ENCODE results near the gene NDUFS6. TPM values are rescaled to one million over a fixed set of nuclear protein-coding genes. Genes with fewer than 3 reads are reported as not detected.

NDUFS6 gene
- polyA plus RNA-seq, 1 donor: 52.8 TPM

DNA sequence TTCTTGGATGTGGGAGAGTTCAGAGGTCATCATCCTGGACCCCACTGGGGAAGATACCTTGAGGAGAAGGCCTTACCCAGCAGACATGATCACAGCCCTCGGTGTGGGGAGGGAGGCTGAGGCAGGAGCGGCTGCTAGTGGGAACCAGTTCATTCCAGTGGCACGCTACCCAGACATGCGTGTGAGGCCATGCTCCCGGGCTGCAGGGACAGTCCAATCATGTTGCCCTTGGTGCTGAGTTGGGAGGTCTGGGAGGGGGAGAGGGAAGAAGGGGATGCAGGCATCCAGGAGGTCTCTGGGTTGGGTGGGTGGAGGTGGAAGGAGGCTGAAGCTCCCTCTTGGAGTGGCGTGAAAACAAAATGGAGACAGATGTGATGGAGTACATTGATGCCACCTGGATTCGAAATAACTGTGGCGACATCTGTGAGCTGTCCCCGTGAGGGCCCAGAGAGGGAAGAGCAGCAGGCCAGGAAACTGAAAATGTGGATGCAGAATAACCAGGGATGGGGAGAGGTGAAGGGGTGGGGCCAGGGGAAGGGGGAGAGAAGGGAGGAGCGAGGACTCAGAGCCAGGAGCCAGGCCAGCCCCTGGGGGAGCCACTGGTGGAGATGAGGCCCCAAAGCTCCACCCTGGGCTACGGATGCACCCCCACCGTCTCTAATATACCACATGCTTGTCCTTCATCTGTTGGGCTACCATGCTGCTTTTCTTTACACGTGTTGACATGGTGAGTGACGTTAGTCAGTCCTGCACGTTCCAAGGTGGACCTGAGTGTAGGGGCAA, 16.2 kb downstream of the NDUFS6 start:
- H3K36me3 ChIP-seq (ENCODE audit: control insufficient read depth, insufficient read depth, low read length): peaks cover 79% of the 10 kb centered on the region
- H3K9me3 ChIP-seq (ENCODE audit: control insufficient read depth, low read depth, low read length): peaks cover 3% of the 10 kb centered on the region

GRCh38 chr5:1818784-1819183, 17.6 kb downstream of the NDUFS6 start:
- Histone ChIP-seq H3K4me3 (ENCODE audit: low read length) (no peak overlapping the region), H3K36me3 (ENCODE audit: control insufficient read depth, insufficient read depth, low read length) (peaks cover 70% of the 10 kb centered on the region), H3K27me3 (ENCODE audit: control insufficient read depth, insufficient read depth, low read length) (no peaks in the 10 kb centered on the region), H3K9me3 (ENCODE audit: control insufficient read depth, low read depth, low read length) (peaks cover 3% of the 10 kb centered on the region), H3K4me1 (ENCODE audit: control insufficient read depth, insufficient read depth, low read length) (no peaks in the 10 kb centered on the region), H3K27ac (ENCODE audit: low read length) (no peak overlapping the region)
- DNase-seq: no peak
- WGBS (ENCODE audit: insufficient coverage, low lambda C conversion rate): no CpG with 5 or more reads among the region's 5 CpGs

More for the DNA sequence above, 16.2 kb downstream of the NDUFS6 start:
- no peak overlapping the region for H3K27ac ChIP-seq (ENCODE audit: low read length)
- H3K4me3 ChIP-seq (ENCODE audit: low read length): no peak overlapping the region
- H3K4me1 ChIP-seq (ENCODE audit: control insufficient read depth, insufficient read depth, low read length): no peaks in the 10 kb centered on the region
- WGBS (ENCODE audit: insufficient coverage, low lambda C conversion rate): no CpG with 5 or more reads among the region's 15 CpGs
- no peaks in the 10 kb centered on the region for H3K27me3 ChIP-seq (ENCODE audit: control insufficient read depth, insufficient read depth, low read length)
- no peak for DNase-seq

GRCh38 chr5:1819458-1819857, 18.3 kb downstream of the NDUFS6 start:
- Histone ChIP-seq H3K36me3 (ENCODE audit: control insufficient read depth, insufficient read depth, low read length) (peaks cover 64% of the 10 kb centered on the region), H3K4me3 (ENCODE audit: low read length) (no peak overlapping the region), H3K9me3 (ENCODE audit: control insufficient read depth, low read depth, low read length) (peaks cover 3% of the 10 kb centered on the region), H3K4me1 (ENCODE audit: control insufficient read depth, insufficient read depth, low read length) (no peaks in the 10 kb centered on the region), H3K27ac (ENCODE audit: low read length) (no peak overlapping the region), H3K27me3 (ENCODE audit: control insufficient read depth, insufficient read depth, low read length) (no peaks in the 10 kb centered on the region)
- WGBS (ENCODE audit: insufficient coverage, low lambda C conversion rate): 100% methylated on average over 2 of the region's 2 CpGs
- no peak for DNase-seq

DNA sequence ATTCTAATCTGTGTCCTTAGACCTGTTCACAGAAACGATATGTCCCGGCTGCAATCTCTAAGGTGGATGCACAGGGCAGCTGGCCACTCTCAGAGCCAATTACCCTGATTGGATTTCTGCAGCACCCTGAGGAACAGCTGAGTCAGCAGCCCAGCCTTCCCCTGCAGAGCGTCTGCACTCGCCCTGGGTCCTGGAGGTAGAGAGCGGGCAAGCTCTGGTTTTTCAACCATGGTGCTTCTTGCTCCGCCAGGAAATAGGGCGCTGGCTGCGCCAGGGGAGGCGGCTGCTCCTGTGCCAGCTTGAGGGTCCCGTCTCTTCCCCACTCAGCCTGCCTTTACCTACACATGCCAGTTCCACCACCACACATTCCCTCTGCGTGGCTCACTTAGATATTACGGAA, 19.2 kb downstream of the NDUFS6 start:
- no peak overlapping the region for H3K4me3 ChIP-seq (ENCODE audit: low read length)
- H3K27ac ChIP-seq (ENCODE audit: low read length): no peak overlapping the region
- H3K36me3 ChIP-seq (ENCODE audit: control insufficient read depth, insufficient read depth, low read length): peaks cover 61% of the 10 kb centered on the region
- no peaks in the 10 kb centered on the region for H3K27me3 ChIP-seq (ENCODE audit: control insufficient read depth, insufficient read depth, low read length)
- no peak for DNase-seq
- H3K9me3 ChIP-seq (ENCODE audit: control insufficient read depth, low read depth, low read length): peaks cover 3% of the 10 kb centered on the region
- no CpG with 5 or more reads among the region's 12 CpGs for WGBS (ENCODE audit: insufficient coverage, low lambda C conversion rate)
- no peaks in the 10 kb centered on the region for H3K4me1 ChIP-seq (ENCODE audit: control insufficient read depth, insufficient read depth, low read length)

DNA sequence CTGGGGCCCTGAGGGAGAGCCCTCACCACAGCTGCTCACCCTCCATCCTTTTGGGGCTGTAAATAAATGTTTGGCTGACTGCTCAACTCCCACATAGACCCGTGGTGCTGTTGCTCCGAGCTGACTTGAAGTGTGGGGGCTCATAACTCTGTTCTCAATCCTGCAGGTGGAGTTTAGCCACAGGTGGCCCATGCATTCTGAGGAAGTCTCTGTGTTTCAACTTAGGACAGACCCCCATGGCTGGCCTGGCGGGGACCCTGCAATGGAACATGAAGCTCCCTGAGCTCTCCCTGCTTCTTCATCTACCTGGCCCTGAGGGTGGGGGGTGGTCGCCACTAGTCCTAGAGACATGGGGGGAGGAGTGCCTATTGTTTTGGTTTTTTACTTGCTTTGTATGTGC, 19.7 kb downstream of the NDUFS6 start:
- Histone ChIP-seq H3K27me3 (ENCODE audit: control insufficient read depth, insufficient read depth, low read length) (no peaks in the 10 kb centered on the region), H3K4me3 (ENCODE audit: low read length) (no peak overlapping the region), H3K4me1 (ENCODE audit: control insufficient read depth, insufficient read depth, low read length) (no peaks in the 10 kb centered on the region), H3K9me3 (ENCODE audit: control insufficient read depth, low read depth, low read length) (peaks cover 3% of the 10 kb centered on the region), H3K36me3 (ENCODE audit: control insufficient read depth, insufficient read depth, low read length) (peaks cover 57% of the 10 kb centered on the region), H3K27ac (ENCODE audit: low read length) (no peak overlapping the region)
- WGBS (ENCODE audit: insufficient coverage, low lambda C conversion rate): no CpG with 5 or more reads among the region's 4 CpGs
- no peak for DNase-seq

DNA sequence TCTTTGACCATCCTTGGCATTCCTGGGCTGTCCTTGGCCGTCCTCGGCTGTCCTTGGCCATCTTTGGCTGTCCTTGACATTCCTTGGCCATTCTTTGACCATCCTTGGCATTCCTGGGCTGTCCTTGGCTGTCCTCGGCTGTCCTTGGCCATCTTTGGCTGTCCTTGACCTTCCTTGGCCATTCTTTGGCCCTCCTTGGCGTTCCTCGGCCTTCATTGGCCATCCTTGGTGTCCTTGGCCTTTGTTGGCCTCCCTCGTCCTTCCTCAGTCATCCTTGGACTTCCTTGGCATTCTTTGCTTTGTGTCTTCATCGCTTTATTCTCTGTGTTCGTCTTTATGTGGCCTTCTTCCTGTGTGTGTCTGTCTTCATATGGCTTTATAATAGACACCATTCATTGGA, 20.7 kb downstream of the NDUFS6 start:
- Histone ChIP-seq H3K9me3 (ENCODE audit: control insufficient read depth, low read depth, low read length) (no peaks in the 10 kb centered on the region), H3K4me3 (ENCODE audit: low read length) (no peak overlapping the region), H3K4me1 (ENCODE audit: control insufficient read depth, insufficient read depth, low read length) (no peaks in the 10 kb centered on the region), H3K27ac (ENCODE audit: low read length) (no peak overlapping the region), H3K36me3 (ENCODE audit: control insufficient read depth, insufficient read depth, low read length) (peaks cover 49% of the 10 kb centered on the region), H3K27me3 (ENCODE audit: control insufficient read depth, insufficient read depth, low read length) (no peaks in the 10 kb centered on the region)
- WGBS (ENCODE audit: insufficient coverage, low lambda C conversion rate): 93% methylated on average over 5 of the region's 8 CpGs
- DNase-seq: no peak

DNA sequence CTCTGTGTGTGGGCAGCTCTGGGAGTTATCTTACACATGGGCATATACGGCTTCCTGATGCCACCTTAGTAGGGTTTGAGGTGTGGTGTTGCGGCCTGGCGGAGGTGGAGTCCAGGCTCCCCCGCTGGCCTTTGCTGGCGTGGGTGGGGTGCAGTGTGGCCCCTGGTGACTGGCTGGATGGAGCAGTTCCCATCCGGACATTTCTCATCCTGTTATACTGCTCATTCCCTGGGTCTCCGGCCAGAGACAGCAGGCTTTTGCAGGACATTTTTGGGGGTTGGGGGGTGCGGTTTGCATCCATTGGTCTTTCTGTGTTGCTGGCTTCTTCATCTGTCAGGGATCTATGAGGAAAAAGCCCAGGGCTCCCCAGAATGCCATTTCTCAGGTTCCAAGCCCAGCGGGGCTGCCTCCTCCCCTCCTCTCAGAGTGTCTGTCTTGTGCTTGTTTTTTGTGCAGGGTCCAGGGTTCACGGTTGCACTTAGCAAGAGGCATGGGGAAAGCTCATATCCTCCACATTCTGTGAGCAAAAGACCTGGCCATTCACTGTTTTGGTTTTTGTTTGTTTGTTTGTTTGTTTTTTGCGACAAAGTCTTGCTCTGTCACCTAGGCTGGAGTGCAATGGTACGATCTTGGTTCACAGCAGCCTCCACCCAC, 22.3 kb downstream of the NDUFS6 start:
- no peak for DNase-seq
- Histone ChIP-seq H3K4me3 (ENCODE audit: low read length) (no peak overlapping the region), H3K9me3 (ENCODE audit: control insufficient read depth, low read depth, low read length) (peaks cover 5% of the 10 kb centered on the region), H3K27ac (ENCODE audit: low read length) (no peak overlapping the region), H3K27me3 (ENCODE audit: control insufficient read depth, insufficient read depth, low read length) (no peaks in the 10 kb centered on the region), H3K4me1 (ENCODE audit: control insufficient read depth, insufficient read depth, low read length) (no peaks in the 10 kb centered on the region), H3K36me3 (ENCODE audit: control insufficient read depth, insufficient read depth, low read length) (peaks cover 38% of the 10 kb centered on the region)
- WGBS (ENCODE audit: insufficient coverage, low lambda C conversion rate): no CpG with 5 or more reads among the region's 12 CpGs

DNA sequence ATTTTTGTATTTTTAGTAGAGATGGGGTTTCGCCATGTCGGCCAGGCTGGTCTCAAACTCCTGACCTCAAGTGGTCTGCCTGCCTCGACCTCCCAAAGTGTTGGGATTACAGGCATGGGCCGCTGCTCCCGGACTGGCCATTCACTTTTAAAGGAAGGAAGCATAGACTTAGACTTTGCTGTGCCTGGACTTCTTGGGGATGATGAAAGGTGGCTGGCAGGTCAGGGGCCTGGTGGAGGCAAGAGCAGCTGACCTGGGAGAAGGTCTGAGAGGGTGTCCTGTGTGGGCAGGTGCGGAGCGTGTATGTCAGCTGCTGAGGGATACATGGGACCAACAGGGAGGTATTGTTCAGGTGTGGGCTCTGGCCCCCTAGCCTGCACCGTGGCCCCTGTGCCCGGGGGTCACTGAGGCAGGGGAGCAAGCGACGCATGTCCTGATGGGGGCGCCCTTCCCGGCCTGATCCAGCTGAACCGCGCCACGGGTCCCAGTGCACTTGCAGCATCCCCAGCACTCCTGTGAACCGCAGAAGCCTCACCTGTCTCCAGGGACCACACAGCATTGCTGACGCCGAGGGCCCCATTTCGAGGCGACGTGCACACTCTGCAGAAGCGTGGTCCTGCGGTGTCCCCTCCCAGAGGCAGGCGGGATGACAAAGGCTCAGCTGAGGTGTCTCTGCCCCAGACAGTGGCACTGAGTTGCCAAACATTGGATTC, 23.1 kb downstream of the NDUFS6 start:
- no peak for DNase-seq
- Histone ChIP-seq H3K27me3 (ENCODE audit: control insufficient read depth, insufficient read depth, low read length) (no peaks in the 10 kb centered on the region), H3K36me3 (ENCODE audit: control insufficient read depth, insufficient read depth, low read length) (peaks cover 31% of the 10 kb centered on the region), H3K27ac (ENCODE audit: low read length) (no peak overlapping the region), H3K4me1 (ENCODE audit: control insufficient read depth, insufficient read depth, low read length) (no peaks in the 10 kb centered on the region), H3K4me3 (ENCODE audit: low read length) (no peak overlapping the region), H3K9me3 (ENCODE audit: control insufficient read depth, low read depth, low read length) (peaks cover 5% of the 10 kb centered on the region)
- no CpG with 5 or more reads among the region's 25 CpGs for WGBS (ENCODE audit: insufficient coverage, low lambda C conversion rate)

- no peak for DNase-seq
- no CpG with 5 or more reads among the region's 27 CpGs for WGBS (ENCODE audit: insufficient coverage, low lambda C conversion rate)
- H3K36me3 ChIP-seq (ENCODE audit: control insufficient read depth, insufficient read depth, low read length): peaks cover 29% of the 10 kb centered on the region
- H3K4me3 ChIP-seq (ENCODE audit: low read length): no peak overlapping the region
- H3K27ac ChIP-seq (ENCODE audit: low read length): no peak overlapping the region
- H3K27me3 ChIP-seq (ENCODE audit: control insufficient read depth, insufficient read depth, low read length): no peaks in the 10 kb centered on the region
- H3K4me1 ChIP-seq (ENCODE audit: control insufficient read depth, insufficient read depth, low read length): no peaks in the 10 kb centered on the region
- peaks cover 5% of the 10 kb centered on the region for H3K9me3 ChIP-seq (ENCODE audit: control insufficient read depth, low read depth, low read length)
Measured at GRCh38 chr5:1824903-1825841, 24.0 kb downstream of the NDUFS6 start.

All from large intestine (tissue), 3 donors.